HG03060 (cell line): ENCODE results near the gene SEMA4D.

ENCODE experiments used
- ATAC-seq: cut with Tn5 transposase; IDR thresholded peaks from one replicate; pipeline ENCODE4 v1.9.1; 2021; ENCODE audit warnings: low read depth, moderate number of reproducible peaks; ENCODE audit not compliant: unreplicated experiment

SEMA4D gene

GRCh38 chr9:89342948-89343347, 155.0 kb downstream of the SEMA4D start:
- ATAC-seq, result no peak

GRCh38 chr9:89342213-89342612, 155.7 kb downstream of the SEMA4D start:
- no peak for ATAC-seq

GRCh38 chr9:89340332-89340731, 157.6 kb downstream of the SEMA4D start:
- no peak for ATAC-seq

- no peak for ATAC-seq
These were observed 158.1 kb downstream of the SEMA4D start for GRCh38 chr9:89339807-89340206.

GRCh38 chr9:89330513-89330912, 167.4 kb downstream of the SEMA4D start:
- ATAC-seq, result no peak

- ATAC-seq, result no peak
These were observed 168.0 kb downstream of the SEMA4D start for GRCh38 chr9:89329917-89330316.

GRCh38 chr9:89328064-89328463, 169.8 kb downstream of the SEMA4D start:
- ATAC-seq, result no peak

GRCh38 chr9:89325733-89326132, 172.2 kb downstream of the SEMA4D start:
- no peak for ATAC-seq

GRCh38 chr9:89323390-89323789, 174.5 kb downstream of the SEMA4D start:
- no peak for ATAC-seq

GRCh38 chr9:89319015-89319905, 178.7 kb downstream of the SEMA4D start:
- no peak for ATAC-seq

- ATAC-seq, result peak; percentile 66
These were observed 179.5 kb downstream of the SEMA4D start, which contains the start of gene SECISBP2 for GRCh38 chr9:89318123-89319014. Gene SECISBP2 (plus strand): TSS chr9:89318500. CDS start chr9:89318577, 77 bp downstream.

- ATAC-seq, result no peak
These were observed 180.6 kb downstream of the SEMA4D start for GRCh38 chr9:89317282-89317681.

GRCh38 chr9:89315482-89315881, 182.4 kb downstream of the SEMA4D start:
- ATAC-seq, result no peak

GRCh38 chr9:89314955-89315354, 183.0 kb downstream of the SEMA4D start:
- no peak for ATAC-seq

GRCh38 chr9:89313842-89314241, 184.1 kb downstream of the SEMA4D start:
- ATAC-seq, result no peak

- ATAC-seq, result no peak
These were observed 185.7 kb downstream of the SEMA4D start for GRCh38 chr9:89312222-89312571.

GRCh38 chr9:89311346-89312221, 186.3 kb downstream of the SEMA4D start:
- no peak for ATAC-seq
